ENCODE data around the gene MRPL1. TPM values are rescaled to one million over a fixed set of nuclear protein-coding genes. Genes with fewer than 3 reads are reported as not detected.

Gene MRPL1
- total RNA-seq, 3 donors from 2014 or later (not counting 1 experiment from before 2014, with no cell fraction given), result 17.9 to 22.9 (median 22.9) TPM

DNA sequence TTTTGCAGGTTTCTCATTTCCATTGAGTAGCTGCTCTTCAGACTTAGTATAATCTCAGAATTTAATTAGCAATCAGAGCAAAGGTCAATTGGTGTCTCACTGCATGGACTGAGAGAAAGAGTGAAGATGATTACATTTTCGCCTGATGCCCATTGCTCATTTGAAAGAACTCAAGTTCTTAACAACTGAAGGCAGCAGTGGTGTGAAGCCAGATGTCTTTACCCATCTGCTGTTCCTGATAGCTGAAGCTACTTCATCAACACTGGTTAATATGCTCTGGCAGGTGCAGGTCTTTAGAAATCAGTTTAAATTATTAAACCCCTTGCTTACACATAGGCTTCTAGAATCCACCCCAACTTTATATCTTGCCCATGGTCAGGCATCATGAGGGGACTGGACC, 130.0 kb downstream of the MRPL1 start:
- peaks cover 12 to 24% of the 10 kb centered on the region in 2 donors for H3K27me3 Mint-ChIP-seq (ENCODE audit: low read depth in 2 of 2)
- H3K27ac Mint-ChIP-seq, result no peak overlapping the region
- Histone ChIP-seq H3K9me3 (ENCODE audit: control insufficient read depth, insufficient read depth, low read length) (no peaks in the 10 kb centered on the region), H3K4me1 (ENCODE audit: control insufficient read depth, insufficient read depth, low read length) (no peaks in the 10 kb centered on the region), H3K4me3 (ENCODE audit: low read length) (no peak overlapping the region), H3K36me3 (ENCODE audit: control insufficient read depth, insufficient read depth, low read length) (no peaks in the 10 kb centered on the region), H3K27ac (ENCODE audit: low read length) (no peak overlapping the region), H3K27me3 (ENCODE audit: control insufficient read depth, insufficient read depth, low read length) (no peaks in the 10 kb centered on the region)
- no peaks in the 10 kb centered on the region for H3K36me3 Mint-ChIP-seq
- no peak overlapping the region for H3K4me3 Mint-ChIP-seq
- TF ChIP-seq, protein P1, sequence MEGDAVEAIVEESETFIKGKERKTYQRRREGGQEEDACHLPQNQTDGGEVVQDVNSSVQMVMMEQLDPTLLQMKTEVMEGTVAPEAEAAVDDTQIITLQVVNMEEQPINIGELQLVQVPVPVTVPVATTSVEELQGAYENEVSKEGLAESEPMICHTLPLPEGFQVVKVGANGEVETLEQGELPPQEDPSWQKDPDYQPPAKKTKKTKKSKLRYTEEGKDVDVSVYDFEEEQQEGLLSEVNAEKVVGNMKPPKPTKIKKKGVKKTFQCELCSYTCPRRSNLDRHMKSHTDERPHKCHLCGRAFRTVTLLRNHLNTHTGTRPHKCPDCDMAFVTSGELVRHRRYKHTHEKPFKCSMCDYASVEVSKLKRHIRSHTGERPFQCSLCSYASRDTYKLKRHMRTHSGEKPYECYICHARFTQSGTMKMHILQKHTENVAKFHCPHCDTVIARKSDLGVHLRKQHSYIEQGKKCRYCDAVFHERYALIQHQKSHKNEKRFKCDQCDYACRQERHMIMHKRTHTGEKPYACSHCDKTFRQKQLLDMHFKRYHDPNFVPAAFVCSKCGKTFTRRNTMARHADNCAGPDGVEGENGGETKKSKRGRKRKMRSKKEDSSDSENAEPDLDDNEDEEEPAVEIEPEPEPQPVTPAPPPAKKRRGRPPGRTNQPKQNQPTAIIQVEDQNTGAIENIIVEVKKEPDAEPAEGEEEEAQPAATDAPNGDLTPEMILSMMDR (IDR thresholded peaks at IDR 0.05), result no peak
- H3K9me3 Mint-ChIP-seq, result peaks cover 0 to 3% of the 10 kb centered on the region in 2 donors
- H3K4me1 Mint-ChIP-seq, result no peaks in the 10 kb centered on the region
- intact Hi-C loops (cut with micrococcal nuclease), result no loop called here
- 86% methylated on average over 1 of the region's 1 CpG for WGBS (ENCODE audit: insufficient coverage)
- ATAC-seq (no peak), DNase-seq (no peak)

DNA sequence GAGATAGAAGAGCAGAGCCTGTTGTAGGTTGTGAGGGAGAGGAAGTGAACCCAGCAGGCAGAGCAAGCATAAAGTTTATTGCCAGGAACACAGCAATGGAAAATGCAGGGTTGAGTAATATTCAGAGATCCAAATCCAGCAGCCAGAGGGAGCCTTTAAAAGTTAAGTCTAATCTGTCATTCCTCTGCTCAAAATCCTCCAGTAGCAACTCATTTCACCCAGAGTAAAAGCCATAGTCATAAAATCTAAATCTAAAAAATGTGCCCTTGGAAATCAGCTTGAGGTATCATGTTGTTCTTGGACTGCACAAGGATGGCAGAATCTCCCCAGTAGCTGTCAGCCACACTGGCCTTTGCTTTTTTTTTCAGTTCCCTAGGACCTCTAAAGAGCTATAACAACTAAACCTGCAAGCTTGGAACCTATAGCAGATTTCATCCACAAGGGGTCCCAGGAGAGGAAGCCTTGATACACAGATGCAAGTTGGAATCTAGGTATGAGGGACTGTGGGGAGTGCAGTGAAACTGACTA, 131.6 kb downstream of the MRPL1 start:
- TF ChIP-seq, protein P1 (IDR thresholded peaks at IDR 0.05), result no peak
- no peaks in the 10 kb centered on the region for H3K36me3 ChIP-seq (ENCODE audit: control insufficient read depth, insufficient read depth, low read length)
- DNase-seq, result peak in 1 of 2 donors; percentile 26
- H3K4me3 ChIP-seq (ENCODE audit: low read length), result no peak overlapping the region
- H3K9me3 ChIP-seq (ENCODE audit: control insufficient read depth, insufficient read depth, low read length), result no peaks in the 10 kb centered on the region
- ATAC-seq, result peak in 1 of 3 donors; percentile 42
- H3K27ac ChIP-seq (ENCODE audit: low read length), result no peak overlapping the region
- Mint-ChIP-seq H3K4me1 (no peaks in the 10 kb centered on the region), H3K36me3 (no peaks in the 10 kb centered on the region), H3K4me3 (no peak overlapping the region), H3K27ac (no peak overlapping the region), H3K27me3 (ENCODE audit: low read depth in 2 of 2) (peaks cover 4 to 14% of the 10 kb centered on the region in 2 donors), H3K9me3 (no peaks in the 10 kb centered on the region)
- no peaks in the 10 kb centered on the region for H3K4me1 ChIP-seq (ENCODE audit: control insufficient read depth, insufficient read depth, low read length)
- no peaks in the 10 kb centered on the region for H3K27me3 ChIP-seq (ENCODE audit: control insufficient read depth, insufficient read depth, low read length)
- intact Hi-C loops (cut with micrococcal nuclease), result no loop called here

DNA sequence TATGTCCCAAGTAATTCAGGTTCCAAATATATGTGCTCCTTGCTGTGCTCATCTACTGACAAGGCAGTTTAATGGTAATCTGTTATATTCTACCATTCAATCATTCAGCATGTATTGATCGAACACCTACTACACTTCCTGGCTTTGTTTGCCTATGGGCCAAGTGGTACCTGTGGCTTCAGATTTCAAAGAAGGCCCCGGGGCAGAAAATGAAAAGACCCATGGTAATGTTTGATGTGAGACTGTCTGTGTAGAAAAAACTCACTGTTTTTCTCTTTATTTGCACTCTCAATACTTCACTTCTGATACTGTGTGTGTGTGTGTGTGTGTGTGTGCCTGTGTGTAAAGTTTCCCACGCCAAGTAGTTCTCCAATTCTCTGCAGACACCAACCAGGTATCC, 133.4 kb downstream of the MRPL1 start:
- H3K4me1 Mint-ChIP-seq, result no peaks in the 10 kb centered on the region

More for the DNA sequence above, 133.4 kb downstream of the MRPL1 start:
- DNase-seq, result no peak
- no peaks in the 10 kb centered on the region for H3K27me3 ChIP-seq (ENCODE audit: control insufficient read depth, insufficient read depth, low read length)
- 0% methylated on average over 1 of the region's 3 CpGs for WGBS (ENCODE audit: insufficient coverage)
- peaks cover 4 to 10% of the 10 kb centered on the region in 2 donors for H3K27me3 Mint-ChIP-seq (ENCODE audit: low read depth in 2 of 2)
- TF ChIP-seq, protein P1 (IDR thresholded peaks at IDR 0.05), result no peak
- no peak overlapping the region for H3K27ac ChIP-seq (ENCODE audit: low read length)
- no peaks in the 10 kb centered on the region for H3K9me3 Mint-ChIP-seq
- no peaks in the 10 kb centered on the region for H3K36me3 ChIP-seq (ENCODE audit: control insufficient read depth, insufficient read depth, low read length)
- H3K27ac Mint-ChIP-seq, result no peak overlapping the region
- no peaks in the 10 kb centered on the region for H3K9me3 ChIP-seq (ENCODE audit: control insufficient read depth, insufficient read depth, low read length)
- H3K4me1 ChIP-seq (ENCODE audit: control insufficient read depth, insufficient read depth, low read length), result no peaks in the 10 kb centered on the region
- no peak overlapping the region for H3K4me3 ChIP-seq (ENCODE audit: low read length)
- H3K4me3 Mint-ChIP-seq, result no peak overlapping the region
- ATAC-seq, result no peak
- intact Hi-C loops (cut with micrococcal nuclease), result no loop called here
- no peaks in the 10 kb centered on the region for H3K36me3 Mint-ChIP-seq

Data from natural killer cell (primary cell).